NCI-H128 (cell line): ENCODE results near the gene CPNE5.
"Not testable (repeated sequence)": the region's sequence is repeated elsewhere in the genome, so short reads cannot be mapped to it uniquely, and the experiment has no call there.

Source experiments
- DNase-seq: peaks from one replicate; lab custom pipeline; 2025; ENCODE audit not compliant: unreplicated experiment; lab: John Stamatoyannopoulos, UW

CPNE5 gene

DNA sequence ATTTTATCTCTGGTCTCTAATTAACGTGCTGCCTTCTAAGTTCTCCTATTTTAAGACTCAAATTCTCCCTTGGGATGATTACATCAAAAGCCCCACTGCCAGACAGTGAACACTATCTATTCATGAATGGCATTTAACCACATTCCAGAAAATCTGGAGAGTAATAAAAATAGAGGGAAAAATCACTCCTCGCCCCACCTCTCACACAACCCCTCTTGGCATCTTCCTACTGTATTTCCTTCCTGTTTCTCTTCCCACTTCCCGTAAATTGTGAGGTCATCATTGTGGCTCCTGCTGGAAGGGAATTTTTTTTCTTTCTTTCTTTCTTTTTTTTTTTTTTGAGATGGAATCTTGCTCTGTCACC lies 110.1 kb downstream of the CPNE5 start:
- no peak for DNase-seq

DNA sequence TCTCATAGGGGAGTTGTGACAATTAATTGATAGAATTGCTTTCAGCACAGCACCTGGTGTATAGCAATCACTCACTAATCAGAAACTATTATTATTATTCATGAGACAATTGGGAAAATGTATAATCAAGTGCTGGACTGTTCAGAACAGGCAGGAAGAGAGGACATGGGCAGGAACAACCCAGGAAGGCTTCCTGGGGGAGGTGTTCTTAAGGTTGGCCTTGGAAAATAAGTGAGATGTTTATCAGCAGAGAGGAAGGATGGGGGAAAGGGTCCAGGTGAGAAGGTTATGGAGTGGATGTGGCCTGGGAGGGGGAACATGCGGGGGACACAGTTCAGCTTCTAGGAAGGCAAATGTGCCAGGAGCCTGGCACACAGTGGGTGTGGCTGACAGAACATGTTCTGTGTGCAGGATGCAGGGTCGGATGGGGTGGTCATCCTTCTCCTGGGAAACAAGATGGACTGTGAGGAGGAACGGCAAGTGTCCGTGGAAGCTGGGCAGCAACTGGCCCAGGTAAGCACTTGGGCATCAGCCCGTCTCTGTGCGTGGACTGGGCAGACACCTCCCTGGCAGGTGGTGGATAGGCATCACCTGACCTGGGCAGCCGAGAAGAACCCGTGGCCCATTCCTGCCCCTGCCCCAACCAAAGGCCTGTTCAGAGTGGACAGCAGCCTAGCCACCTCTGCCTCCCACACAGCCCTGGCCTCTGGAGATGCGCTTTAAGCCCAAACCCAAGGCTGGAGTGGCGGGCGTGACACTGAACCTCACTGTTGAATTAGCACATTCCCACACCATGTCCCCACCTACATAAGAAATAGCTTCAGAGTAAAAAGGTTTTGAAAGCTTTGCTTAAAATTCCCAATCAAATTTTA lies 110.7 kb downstream of the CPNE5 start:
- DNase-seq, result no peak

DNA sequence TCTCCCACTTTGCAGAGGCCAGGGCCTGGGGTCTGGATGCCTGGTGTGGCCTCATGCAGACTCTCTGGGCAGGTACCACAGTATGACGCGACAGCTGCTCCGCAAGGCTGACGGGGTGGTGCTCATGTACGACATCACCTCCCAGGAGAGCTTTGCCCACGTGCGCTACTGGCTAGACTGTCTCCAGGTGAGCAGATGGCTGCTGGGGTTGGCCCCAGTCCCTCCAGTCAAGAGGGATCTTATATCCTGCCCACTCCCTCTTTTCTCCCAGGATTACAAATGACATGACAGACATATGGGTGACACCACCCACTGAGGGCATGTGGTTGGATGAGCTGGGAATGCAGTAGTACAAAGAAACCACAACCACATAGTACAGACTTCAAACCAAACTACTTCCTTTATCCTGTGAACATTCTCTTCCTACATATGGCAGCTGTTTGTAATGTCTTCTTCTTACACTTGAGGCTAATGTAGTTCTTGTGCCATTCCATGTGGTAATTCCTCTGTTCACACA lies 111.7 kb downstream of the CPNE5 start:
- DNase-seq, result no peak

DNA sequence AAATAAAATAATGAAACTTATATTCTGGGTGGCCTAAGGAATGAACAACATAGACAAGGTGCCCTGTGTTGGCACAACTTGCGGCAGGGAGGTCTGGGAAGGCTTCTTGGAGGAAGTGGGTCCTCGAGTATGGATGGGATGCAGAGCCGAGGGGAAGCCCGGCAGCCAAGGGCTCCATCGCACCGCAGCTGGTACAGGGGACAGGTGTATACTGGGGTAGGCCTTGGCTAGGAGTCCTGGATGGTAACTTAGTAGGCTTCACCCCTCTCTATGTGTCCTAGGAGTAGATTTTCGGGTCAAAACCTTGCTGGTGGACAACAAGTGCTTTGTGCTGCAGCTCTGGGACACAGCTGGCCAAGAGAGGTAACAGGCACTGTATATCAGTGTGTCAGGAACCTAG lies 113.7 kb downstream of the CPNE5 start:
- no peak for DNase-seq

DNA sequence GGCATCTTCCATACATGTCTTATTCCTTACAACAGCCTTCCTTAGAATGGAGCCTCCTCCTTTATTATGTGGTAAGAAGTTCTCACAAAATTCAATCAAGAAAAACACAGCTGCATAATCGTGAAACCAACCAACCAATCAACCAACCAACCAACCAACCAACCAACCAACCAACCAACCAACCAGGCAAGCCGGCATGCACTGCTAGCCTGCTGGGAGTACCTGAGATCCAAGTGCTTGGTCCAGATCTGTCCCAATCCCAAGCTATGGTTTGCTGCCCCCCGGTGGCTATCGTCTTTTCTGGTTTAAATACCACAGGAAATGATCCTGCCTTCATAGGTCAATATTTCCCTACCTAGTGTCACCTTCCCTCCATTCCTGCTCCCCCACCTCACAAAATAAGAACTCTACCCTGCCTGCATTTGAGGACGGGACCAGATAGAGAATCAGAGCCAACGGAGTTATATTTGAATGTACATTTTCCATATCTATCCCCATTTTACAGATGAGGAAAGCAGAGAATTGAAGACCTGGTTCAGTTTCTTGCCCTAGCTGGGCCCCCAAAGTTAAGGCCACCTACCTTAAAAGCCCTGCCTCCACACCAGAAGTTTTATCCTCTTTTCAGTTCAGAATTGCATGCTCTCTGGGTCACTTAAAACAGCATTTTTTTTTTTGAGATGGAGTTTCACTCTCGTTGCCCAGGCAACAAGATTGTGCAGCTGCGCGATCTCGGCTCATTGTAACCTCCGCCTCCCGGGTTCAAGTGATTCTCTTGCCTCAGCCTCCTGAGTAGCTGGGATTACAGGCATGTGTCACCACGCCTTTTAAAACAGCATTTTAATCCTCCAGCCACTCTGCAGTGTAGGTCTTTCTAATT lies 114.5 kb downstream of the CPNE5 start:
- no peak for DNase-seq

DNA sequence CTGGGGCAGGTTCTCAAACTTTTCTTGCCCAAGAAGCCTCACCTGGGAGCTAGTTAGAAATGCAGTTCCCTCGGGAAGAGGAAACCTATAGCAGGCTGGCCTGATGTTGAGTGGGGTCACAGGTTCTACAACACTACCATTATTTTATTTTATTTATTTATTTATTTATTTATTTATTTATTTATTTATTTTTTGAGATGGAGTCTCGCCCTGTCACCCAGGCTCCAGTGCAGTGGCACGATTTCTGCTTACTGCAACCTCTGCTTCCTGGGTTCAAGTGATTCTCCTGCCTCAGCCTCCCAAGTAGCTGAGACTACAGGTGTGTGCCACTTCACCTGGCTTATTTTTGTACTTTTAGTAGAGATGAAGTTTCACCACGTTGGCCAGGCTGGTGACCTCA lies 115.3 kb downstream of the CPNE5 start:
- not testable (repeated sequence) for DNase-seq

DNA sequence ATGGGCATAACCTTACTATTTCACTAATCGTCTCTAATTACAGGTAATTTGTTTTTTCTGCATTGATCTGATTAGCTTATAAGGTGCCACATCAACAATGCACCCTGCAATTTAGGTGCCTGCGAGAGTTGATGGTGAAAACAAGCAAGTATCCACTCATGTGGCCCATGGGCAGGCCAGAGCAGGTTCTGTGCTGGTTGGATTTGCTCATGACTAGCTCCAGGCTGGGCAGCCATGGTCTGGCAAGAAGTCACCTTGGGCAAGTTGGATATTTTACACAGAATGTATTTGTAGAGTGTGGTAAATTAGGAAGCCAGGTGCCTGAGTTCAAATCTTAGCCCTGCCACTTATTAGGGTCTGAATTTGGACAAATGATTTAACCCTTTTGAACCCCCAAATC lies 116.4 kb downstream of the CPNE5 start:
- DNase-seq, result no peak

DNA sequence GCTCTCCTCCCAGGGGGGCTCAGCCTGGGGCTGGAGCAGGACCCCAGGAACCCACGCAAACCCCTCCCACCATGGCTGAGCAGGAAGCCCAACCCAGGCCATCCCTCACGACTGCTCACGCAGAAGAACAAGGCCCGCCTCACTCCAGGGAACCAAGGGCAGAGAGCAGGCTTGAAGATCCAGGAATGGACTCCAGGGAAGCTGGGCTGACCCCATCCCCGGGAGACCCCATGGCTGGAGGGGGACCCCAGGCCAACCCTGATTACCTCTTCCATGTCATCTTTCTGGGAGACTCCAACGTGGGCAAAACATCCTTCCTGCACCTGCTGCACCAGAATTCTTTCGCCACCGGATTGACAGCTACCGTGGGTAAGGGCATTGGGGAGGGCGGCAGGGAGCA lies 116.9 kb downstream of the CPNE5 start:
- DNase-seq, result no peak

DNA sequence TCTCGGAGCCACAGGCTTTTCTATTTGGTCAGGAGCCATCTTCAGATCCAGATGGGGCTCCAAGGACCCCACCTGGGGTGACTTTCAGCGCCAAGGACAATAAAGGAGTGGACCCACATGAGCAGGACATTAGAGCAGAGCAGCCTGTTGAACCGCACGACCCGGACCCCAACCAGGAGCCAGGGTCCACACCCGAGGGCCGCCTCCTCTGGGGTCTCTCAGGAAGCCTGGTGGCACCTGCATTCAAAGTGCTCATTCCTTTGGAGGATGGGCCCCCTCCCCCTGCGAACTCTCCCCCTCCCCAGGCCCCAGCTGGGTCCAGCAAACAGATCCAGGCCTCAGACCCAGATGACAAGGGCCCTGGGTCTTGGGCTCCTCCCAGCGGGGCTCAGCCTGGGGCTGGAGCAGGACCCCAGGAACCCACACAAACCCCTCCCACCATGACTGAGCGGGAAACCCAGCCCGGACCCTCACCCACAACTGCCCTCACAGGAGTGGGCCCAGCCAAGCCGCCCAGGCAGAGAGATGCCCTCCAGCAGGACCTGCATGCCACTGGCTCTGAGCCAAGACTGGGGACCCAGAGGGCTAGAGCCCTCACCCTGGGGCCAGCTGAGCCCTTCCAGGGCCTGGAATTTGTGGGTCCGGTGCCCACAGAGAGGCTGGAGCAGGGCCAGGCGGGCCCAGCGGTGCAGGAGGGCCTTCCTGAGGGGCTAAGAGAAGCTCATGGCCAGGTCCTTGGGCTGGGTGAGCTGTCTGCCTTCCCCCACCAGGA lies 117.7 kb downstream of the CPNE5 start:
- DNase-seq, result no peak

DNA sequence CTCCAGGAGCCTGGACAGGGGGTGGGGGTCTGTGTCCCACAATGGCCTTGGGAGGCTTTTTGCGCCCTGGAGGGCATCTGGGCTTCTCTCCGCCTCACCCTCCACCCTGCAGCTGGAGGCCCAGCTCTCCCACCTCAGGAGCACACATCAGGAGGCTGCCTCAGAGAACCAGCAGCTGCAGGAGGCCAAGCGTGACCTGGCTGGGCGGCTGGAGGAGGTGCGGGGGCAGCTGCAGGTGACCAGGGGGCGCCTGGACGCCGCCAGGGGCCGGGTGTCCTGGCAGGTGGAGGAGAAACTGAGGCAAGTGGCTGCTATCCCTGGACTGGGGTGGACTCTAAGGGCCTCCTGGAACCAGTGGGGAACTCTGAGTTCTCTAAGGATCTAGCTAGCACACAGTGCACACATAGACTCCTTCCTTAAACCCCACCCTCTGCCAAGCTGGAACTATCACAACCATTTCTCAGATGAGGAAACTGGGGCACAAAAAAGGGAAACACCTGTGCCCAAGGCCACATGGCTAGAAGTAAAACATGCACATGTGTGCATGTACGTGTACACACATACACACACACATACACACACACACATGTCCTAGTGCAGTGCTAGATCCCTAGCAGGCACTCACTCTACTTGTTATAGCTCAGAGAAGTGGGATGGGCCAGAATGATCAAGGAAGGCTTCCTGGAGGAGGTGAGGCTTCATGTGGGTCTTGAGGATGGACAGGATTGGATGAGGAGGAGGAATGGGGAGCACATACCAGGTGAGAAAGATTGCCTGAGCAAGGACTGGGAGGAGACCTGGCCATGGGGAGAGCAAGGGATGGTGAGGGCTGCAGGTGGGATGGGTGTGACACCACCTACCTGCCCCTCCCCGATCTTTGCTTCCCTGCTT lies 118.7 kb downstream of the CPNE5 start:
- DNase-seq, result no peak

DNA sequence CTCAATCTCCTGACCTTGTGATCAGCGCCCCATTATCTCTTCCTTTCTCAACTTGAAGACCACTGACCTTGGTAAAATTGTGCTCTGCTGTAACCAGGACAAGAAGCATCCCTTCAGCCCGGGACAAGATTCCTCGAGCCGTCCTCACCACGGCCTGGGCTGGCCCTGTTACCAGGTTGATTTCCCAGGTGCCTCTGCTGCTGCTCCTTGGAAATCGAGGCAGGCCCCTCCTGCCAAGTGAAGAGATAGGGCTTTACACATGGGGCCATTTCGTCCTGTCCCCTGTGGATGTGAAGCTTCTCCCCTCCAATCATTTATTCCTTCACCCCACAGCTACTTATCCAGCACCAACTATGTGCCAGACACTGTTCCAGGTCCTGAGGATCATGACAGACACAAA lies 120.1 kb downstream of the CPNE5 start:
- no peak for DNase-seq

DNA sequence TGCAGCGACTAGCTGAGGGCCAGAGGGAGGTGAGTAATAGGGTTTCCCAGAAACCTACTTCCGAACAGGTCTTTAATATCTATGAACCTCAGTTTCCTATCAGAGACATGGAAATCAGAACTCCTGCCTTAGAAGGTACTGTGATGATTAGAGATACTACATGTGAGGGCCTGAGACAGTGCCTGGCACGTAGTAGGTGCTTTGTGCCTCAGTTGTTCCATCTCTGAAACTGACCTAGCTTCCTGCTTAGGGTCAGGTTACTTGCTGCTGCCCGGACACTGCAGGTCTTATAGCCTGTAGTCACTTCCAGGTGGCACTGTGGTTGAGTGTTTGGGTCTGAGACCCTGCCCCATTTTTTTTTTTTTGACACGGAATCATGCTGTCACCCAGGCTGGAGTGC lies 120.7 kb downstream of the CPNE5 start:
- no peak for DNase-seq

DNA sequence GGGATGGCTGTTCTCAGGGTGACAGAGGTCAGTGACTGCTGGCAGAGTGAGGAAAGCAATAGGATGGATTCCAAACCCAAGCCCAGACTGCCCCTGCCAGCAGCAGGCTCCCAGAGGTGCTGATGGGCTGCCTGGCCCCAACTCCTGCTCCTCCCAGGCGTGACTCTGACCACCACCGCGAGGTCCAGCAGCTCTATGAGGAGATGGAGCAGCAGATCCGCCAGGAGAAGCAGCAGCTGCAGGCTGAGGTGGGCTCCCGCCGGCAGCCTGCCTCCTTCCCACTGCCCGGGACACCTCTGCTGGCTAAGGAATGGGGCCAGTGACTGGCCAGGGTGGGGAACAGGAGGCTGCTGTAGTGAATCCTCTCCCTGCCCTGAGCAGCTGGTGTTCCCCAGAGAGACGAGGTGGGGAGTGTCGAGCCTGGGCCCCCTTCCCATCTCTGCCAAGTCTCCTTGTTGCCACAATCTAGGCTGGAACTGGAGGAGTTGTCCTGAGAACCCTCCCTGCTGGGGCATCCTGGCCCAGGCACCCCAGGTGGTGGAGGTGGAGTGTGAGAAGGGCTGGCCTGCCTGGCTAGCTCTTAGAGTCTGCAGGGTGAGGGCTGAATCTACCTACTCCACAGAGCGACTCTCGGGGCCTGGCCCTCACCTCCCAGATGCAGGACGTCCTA lies 121.2 kb downstream of the CPNE5 start:
- no peak for DNase-seq

DNA sequence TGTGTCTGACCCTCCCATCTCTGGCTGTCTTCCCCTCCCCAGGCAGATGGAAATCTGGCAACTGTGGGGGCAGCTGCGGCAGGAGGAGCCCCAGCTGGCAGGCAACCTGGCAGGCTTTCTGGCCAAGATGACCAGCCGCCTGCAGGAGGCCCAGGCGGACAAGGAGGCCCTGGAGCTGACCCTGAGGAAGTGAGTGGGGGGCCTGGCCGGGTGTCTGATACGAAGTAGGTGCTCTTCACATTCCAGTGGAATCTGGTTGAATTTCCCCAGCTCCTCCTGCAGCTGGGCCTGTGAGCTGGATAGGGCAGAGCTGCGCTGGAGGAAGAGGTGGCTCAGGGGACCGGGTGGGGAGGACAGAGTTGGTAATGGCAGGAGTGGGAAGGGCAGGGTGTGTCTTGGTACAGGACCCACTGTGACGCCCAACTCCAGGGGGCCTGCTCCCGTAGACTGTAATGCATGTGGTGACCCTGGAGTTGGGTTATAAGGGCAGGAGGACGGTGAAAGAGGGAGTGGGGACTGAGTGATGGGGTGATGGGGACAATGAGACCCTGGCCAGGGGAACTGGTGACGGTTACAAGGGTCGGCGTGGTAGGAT lies 121.9 kb downstream of the CPNE5 start:
- no peak for DNase-seq

DNA sequence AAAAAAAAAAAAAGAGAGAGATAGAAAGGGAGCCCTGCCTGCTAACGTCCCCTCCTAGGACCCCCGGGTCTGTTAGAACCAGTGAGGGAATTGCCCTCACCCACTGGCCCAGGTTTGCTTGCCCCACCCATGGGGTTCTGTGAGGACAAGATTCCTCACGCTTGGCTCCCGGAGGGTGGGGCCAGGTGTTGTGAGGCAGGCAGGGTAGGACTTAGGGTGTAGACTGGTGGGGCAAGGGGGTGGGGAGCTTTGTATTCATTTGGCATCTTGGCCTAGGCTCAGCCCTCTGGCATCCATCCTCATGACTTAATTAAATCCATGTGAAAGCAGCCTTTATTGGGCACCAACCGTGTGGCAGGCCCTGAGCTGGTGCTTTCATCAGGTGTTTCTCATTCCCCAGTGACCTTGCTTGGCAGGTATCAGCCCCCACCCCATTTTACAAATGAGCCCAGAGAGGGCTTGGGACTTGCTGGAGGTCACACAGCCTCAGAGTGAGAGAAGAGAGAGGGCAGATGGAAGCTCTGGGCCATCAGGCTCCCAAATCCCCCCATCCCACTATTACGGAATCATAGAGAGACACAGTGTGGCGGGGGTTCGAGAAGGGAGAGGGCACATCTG lies 122.7 kb downstream of the CPNE5 start:
- no peak for DNase-seq

DNA sequence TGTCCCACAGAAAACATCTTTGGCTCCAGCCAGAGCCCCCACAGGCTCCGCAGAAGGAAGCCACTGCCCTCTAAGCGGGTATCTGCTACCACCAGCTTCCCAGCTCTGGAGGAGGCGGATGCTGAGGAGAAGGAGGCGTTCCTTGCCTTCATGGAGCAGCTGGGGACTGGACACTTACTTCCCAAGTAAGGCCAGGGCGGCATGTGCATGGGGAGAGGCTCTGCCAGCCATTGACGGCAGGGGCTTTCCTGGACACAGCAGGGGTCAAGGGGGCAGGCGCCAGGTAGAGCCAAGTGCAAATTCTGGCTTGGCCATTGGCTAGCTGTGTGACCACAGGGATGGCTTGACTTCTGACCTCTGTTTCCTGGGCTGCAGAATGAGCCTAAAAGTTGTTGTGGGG lies 123.8 kb downstream of the CPNE5 start:
- DNase-seq, result no peak

DNA sequence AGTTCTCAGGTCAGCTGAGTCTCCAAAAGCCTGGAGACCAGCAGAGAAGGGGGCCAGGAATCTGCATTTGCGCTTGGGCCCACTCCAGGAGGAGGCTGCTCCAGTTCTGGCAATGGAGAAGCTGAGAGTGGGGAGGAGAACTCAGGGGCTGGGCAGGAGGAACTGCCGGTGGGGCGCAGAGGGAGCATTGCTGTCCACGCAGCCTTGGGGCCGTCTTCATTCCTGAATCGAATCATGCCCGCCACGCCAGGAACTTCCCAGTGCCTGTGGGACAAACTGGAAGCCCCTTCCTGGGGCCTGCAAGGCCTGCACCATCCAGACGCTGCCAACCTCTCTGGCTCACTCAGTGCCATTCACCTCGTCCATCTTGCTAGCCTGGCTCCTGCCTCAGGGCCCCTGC lies 124.7 kb downstream of the CPNE5 start:
- DNase-seq, result no peak

DNA sequence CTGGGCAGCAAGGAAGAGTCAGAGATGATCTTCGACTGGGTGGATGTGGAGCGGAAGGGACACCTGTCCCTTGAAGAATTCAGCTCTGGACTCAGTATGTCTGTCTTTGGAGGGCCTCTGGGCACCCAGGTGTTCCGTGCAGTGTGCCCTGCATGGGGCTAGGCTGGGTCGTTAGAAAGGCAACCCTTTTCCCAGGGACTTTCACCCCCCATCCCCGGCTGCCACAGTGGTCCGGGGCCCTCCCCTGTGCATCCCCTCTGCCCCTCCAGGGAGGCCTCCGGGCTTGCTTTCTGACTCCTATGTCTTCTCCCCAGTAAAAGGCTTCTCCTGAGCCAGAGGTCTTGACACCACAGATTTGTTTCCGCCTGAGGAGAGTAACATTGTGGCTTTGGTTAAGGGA lies 125.4 kb downstream of the CPNE5 start:
- no peak for DNase-seq

DNA sequence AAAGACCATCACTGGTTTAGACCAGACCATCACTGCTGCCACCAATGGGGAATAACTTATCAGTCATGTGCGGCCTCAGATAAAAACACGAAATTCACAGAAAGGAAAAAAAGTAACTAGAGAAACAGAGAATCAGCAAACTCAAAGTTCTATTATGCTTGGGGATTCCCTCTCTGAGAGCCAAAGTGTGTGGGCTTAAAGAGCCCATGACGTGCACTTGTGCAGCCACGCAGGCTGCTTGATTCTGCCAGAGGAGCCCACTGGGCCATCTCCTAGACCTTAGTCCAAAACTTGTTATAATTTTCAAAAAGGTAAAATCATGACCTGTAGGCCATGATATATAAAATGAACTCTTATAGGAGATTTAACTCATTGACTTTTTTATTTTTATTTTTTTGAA lies 126.4 kb downstream of the CPNE5 start:
- no peak for DNase-seq
